ENCODE results near the gene SSRP1.
"Not testable (repeated sequence)": the region's sequence is repeated elsewhere in the genome, so short reads cannot be mapped to it uniquely, and the experiment has no call there.

Gene SSRP1

DNA sequence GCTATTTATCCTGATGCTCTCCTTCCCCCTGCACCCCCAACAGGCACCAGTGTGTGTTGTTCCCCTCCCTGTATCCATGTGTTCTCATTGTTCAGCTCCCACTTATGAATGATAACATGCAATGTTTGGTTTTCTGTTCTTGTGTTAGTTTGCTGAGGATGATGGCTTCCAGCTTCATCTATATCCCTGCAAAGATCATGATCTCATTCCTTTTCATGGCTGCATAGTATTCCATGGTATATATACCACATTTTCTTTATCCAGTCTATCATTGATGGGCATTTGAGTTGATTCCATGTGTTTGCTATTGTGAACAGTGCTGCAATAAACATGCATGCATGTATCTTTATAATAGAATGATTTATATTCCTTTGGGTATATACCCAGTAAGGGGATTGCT, 25.7 kb upstream of the SSRP1 start:
- not testable (repeated sequence) for H4K91ac ChIP-seq (ENCODE audit: low read depth, low read length); H2BK12ac ChIP-seq (ENCODE audit: low read length); H3K36me3 ChIP-seq (ENCODE audit: control insufficient read depth in 1 of 2, insufficient read depth in 2 of 2, low read length in 2 of 2); H3K4ac ChIP-seq (ENCODE audit: low read depth, low read length); DNase-seq; H4K12ac ChIP-seq (ENCODE audit: low read depth, low read length); H3K4me2 ChIP-seq (ENCODE audit: low read length); H3K79me1 ChIP-seq (ENCODE audit: low read length); H3K4me3 ChIP-seq (ENCODE audit: low read depth, low read length); H3K18ac ChIP-seq (ENCODE audit: low read length); H3K23ac ChIP-seq (ENCODE audit: low read length); H2AK5ac ChIP-seq (ENCODE audit: low read length); H3K79me2 ChIP-seq (ENCODE audit: control insufficient read depth, insufficient read depth, low read length, poor library complexity); H3K27me3 ChIP-seq (ENCODE audit: insufficient read depth, low read length); H3K14ac ChIP-seq (ENCODE audit: low read length); H2BK120ac ChIP-seq (ENCODE audit: insufficient read depth, low read length, poor library complexity); H3K9ac ChIP-seq (ENCODE audit: low read length); H2AFZ ChIP-seq (ENCODE audit: insufficient read depth, low read length, poor library complexity); H3K27ac ChIP-seq (ENCODE audit: low read depth, low read length); H2BK5ac ChIP-seq (ENCODE audit: low read depth, low read length, poor library complexity); H4K8ac ChIP-seq (ENCODE audit: low read depth, low read length); H3K9me3 ChIP-seq (ENCODE audit: insufficient read depth, low read depth, low read length); H3K4me1 ChIP-seq (ENCODE audit: control insufficient read depth in 1 of 2, insufficient read depth in 2 of 2, low read length in 2 of 2)

DNA sequence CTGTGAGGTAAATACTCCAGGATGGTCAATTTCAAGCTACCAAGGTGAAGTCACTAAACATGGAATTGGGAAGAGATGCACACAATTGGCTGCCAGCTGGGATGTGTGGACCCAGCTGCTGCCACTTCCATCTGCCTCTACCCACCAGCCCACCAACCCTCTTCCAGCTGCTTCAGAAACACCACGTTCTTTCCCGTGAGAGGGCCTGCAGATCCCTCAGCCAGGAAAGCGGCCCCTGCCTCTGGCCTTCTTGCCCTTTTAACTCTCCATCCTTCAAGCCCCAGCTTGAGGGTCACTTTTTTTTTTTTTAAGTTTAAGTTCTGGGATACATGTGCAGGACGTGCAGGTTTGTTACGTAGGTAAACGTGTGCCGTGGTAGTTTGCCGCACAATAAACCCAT, 25.3 kb upstream of the SSRP1 start:
- no peaks in the 10 kb centered on the region for H3K79me1 ChIP-seq (ENCODE audit: low read length)
- H3K18ac ChIP-seq (ENCODE audit: low read length) = no peak overlapping the region
- no peak overlapping the region for H3K23ac ChIP-seq (ENCODE audit: low read length)
- H4K12ac ChIP-seq (ENCODE audit: low read depth, low read length) = no peak overlapping the region
- H3K14ac ChIP-seq (ENCODE audit: low read length) = no peak overlapping the region
- H3K27me3 ChIP-seq (ENCODE audit: insufficient read depth, low read length) = no peaks in the 10 kb centered on the region
- no peak overlapping the region for H3K9ac ChIP-seq (ENCODE audit: low read length)
- H2BK120ac ChIP-seq (ENCODE audit: insufficient read depth, low read length, poor library complexity) = no peak overlapping the region
- no peak overlapping the region for H2AFZ ChIP-seq (ENCODE audit: insufficient read depth, low read length, poor library complexity)
- H4K91ac ChIP-seq (ENCODE audit: low read depth, low read length) = no peak overlapping the region
- no peak overlapping the region for H2BK5ac ChIP-seq (ENCODE audit: low read depth, low read length, poor library complexity)
- no peaks in the 10 kb centered on the region for H3K4me1 ChIP-seq (ENCODE audit: control insufficient read depth in 1 of 2, insufficient read depth in 2 of 2, low read length in 2 of 2)
- no peak overlapping the region for H3K4me3 ChIP-seq (ENCODE audit: low read depth, low read length)
- H3K4me2 ChIP-seq (ENCODE audit: low read length) = no peak overlapping the region
- no peak overlapping the region for H4K8ac ChIP-seq (ENCODE audit: low read depth, low read length)
- no peaks in the 10 kb centered on the region for H3K9me3 ChIP-seq (ENCODE audit: insufficient read depth, low read depth, low read length)
- H2AK5ac ChIP-seq (ENCODE audit: low read length) = no peak overlapping the region
- H3K36me3 ChIP-seq (ENCODE audit: control insufficient read depth in 1 of 2, insufficient read depth in 2 of 2, low read length in 2 of 2) = no peaks in the 10 kb centered on the region
- no CpG with 5 or more reads among the region's 8 CpGs for WGBS (ENCODE audit: extremely low coverage, insufficient coverage, insufficient read length)
- no peak overlapping the region for H3K27ac ChIP-seq (ENCODE audit: low read depth, low read length)
- no peaks in the 10 kb centered on the region for H3K79me2 ChIP-seq (ENCODE audit: control insufficient read depth, insufficient read depth, low read length, poor library complexity)
- DNase-seq = no peak
- H2BK12ac ChIP-seq (ENCODE audit: low read length) = no peak overlapping the region
- H3K4ac ChIP-seq (ENCODE audit: low read depth, low read length) = no peak overlapping the region

DNA sequence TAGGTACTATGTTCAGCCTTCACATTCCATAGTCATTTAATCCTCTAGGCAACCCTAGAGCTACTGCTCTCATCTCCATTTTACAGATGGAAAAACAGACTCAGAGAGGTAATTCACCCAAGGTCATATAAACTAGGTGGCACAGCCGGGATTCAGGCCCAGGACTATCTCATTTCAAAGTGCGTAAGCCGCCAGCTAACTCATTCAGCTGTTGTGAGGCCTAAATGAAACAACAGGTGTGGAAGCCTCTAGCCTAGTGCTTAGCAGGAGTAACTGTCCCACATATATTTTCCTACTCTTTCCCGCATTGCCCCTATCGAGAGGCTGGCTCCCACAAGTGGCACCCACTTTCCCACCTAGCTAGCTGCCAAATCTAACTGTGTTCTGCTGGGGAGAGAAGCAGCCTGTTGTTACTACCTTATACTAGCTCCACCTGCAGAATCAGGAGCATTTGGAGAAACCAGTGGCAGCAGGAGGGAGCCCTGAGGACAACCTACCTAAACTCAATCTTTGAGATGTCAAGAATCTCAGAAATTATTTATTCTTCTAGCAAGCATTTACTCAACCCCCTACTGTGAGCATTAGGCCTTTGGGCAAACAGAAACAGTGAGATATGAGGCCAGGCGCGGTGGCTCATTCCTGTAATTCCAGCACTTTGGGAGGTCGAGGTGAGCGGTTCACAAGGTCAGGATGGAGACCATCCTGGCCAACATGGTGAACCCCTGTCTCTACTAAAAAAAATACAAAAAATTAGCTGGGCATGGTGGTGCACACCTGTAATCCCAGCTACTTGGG, 24.4 kb upstream of the SSRP1 start:
- H3K9ac ChIP-seq (ENCODE audit: low read length) = no peak overlapping the region
- H3K4ac ChIP-seq (ENCODE audit: low read depth, low read length) = no peak overlapping the region
- no peaks in the 10 kb centered on the region for H3K27me3 ChIP-seq (ENCODE audit: insufficient read depth, low read length)
- H3K9me3 ChIP-seq (ENCODE audit: insufficient read depth, low read depth, low read length) = no peaks in the 10 kb centered on the region
- H2BK5ac ChIP-seq (ENCODE audit: low read depth, low read length, poor library complexity) = no peak overlapping the region
- H4K91ac ChIP-seq (ENCODE audit: low read depth, low read length) = no peak overlapping the region
- H3K23ac ChIP-seq (ENCODE audit: low read length) = no peak overlapping the region
- no peaks in the 10 kb centered on the region for H3K79me2 ChIP-seq (ENCODE audit: control insufficient read depth, insufficient read depth, low read length, poor library complexity)
- H3K4me1 ChIP-seq (ENCODE audit: control insufficient read depth in 1 of 2, insufficient read depth in 2 of 2, low read length in 2 of 2) = no peaks in the 10 kb centered on the region
- DNase-seq = no peak
- H3K79me1 ChIP-seq (ENCODE audit: low read length) = no peaks in the 10 kb centered on the region
- H3K4me2 ChIP-seq (ENCODE audit: low read length) = no peak overlapping the region
- H3K4me3 ChIP-seq (ENCODE audit: low read depth, low read length) = no peak overlapping the region
- H2BK120ac ChIP-seq (ENCODE audit: insufficient read depth, low read length, poor library complexity) = no peak overlapping the region
- no peak overlapping the region for H3K18ac ChIP-seq (ENCODE audit: low read length)
- H4K8ac ChIP-seq (ENCODE audit: low read depth, low read length) = no peak overlapping the region
- no peak overlapping the region for H2AK5ac ChIP-seq (ENCODE audit: low read length)
- no peak overlapping the region for H2BK12ac ChIP-seq (ENCODE audit: low read length)
- no peak overlapping the region for H4K12ac ChIP-seq (ENCODE audit: low read depth, low read length)
- H3K27ac ChIP-seq (ENCODE audit: low read depth, low read length) = no peak overlapping the region
- H2AFZ ChIP-seq (ENCODE audit: insufficient read depth, low read length, poor library complexity) = no peak overlapping the region
- no CpG with 5 or more reads among the region's 9 CpGs for WGBS (ENCODE audit: extremely low coverage, insufficient coverage, insufficient read length)
- no peaks in the 10 kb centered on the region for H3K36me3 ChIP-seq (ENCODE audit: control insufficient read depth in 1 of 2, insufficient read depth in 2 of 2, low read length in 2 of 2)
- H3K14ac ChIP-seq (ENCODE audit: low read length) = no peak overlapping the region

DNA sequence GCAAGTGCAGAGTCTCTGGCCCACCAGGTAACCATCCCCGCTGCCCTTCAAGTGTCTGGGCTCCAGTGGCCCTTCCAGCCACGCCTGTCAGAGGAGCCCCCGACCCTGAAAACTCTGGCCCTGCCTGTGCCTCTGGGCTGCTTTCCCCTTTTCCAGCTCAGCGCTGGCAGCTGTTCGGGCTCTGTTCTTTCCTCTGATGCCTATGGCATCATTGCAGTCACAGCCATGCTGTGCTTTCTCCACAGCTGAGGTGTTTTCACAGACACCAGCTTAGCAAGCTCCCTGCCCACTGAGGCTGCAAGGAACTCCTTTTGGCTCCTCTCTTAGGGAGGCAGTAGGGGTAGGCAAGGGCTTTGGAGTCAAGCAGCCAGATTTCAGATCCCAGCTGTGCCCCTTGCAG, 23.7 kb upstream of the SSRP1 start:
- no peak overlapping the region for H3K27ac ChIP-seq (ENCODE audit: low read depth, low read length)

More for the DNA sequence above, 23.7 kb upstream of the SSRP1 start:
- Histone ChIP-seq H3K23ac (ENCODE audit: low read length) (no peak overlapping the region), H2BK12ac (ENCODE audit: low read length) (no peak overlapping the region), H3K9me3 (ENCODE audit: insufficient read depth, low read depth, low read length) (no peaks in the 10 kb centered on the region), H4K8ac (ENCODE audit: low read depth, low read length) (no peak overlapping the region), H3K4me3 (ENCODE audit: low read depth, low read length) (no peak overlapping the region), H3K27me3 (ENCODE audit: insufficient read depth, low read length) (no peaks in the 10 kb centered on the region), H3K14ac (ENCODE audit: low read length) (no peak overlapping the region), H3K79me1 (ENCODE audit: low read length) (no peaks in the 10 kb centered on the region), H3K4ac (ENCODE audit: low read depth, low read length) (no peak overlapping the region), H4K91ac (ENCODE audit: low read depth, low read length) (no peak overlapping the region), H3K18ac (ENCODE audit: low read length) (no peak overlapping the region), H4K12ac (ENCODE audit: low read depth, low read length) (no peak overlapping the region), H3K4me2 (ENCODE audit: low read length) (no peak overlapping the region), H2AFZ (ENCODE audit: insufficient read depth, low read length, poor library complexity) (no peak overlapping the region), H3K79me2 (ENCODE audit: control insufficient read depth, insufficient read depth, low read length, poor library complexity) (no peaks in the 10 kb centered on the region), H3K36me3 (ENCODE audit: control insufficient read depth in 1 of 2, insufficient read depth in 2 of 2, low read length in 2 of 2) (no peaks in the 10 kb centered on the region), H2BK120ac (ENCODE audit: insufficient read depth, low read length, poor library complexity) (no peak overlapping the region), H2BK5ac (ENCODE audit: low read depth, low read length, poor library complexity) (no peak overlapping the region), H2AK5ac (ENCODE audit: low read length) (no peak overlapping the region), H3K4me1 (ENCODE audit: control insufficient read depth in 1 of 2, insufficient read depth in 2 of 2, low read length in 2 of 2) (no peaks in the 10 kb centered on the region), H3K9ac (ENCODE audit: low read length) (no peak overlapping the region)
- DNase-seq = no peak
- no CpG with 5 or more reads among the region's 5 CpGs for WGBS (ENCODE audit: extremely low coverage, insufficient coverage, insufficient read length)
